Fibroblast of pulmonary artery (primary cell): ENCODE measurements around the gene SMIM44.

Source experiments
- DNase-seq: peaks from one replicate; pipeline ENCODE4 v3.0.0-alpha.2; 2010; ENCODE audit warnings: low read depth
- H3K4me3 ChIP-seq: replicated peaks from 2 replicates; pipeline ENCODE4 v1.5.1; 2011; ENCODE audit warnings: low read depth, mild to moderate bottlenecking, control low read depth, low read length, moderate library complexity
- CTCF ChIP-seq: IDR thresholded peaks from 2 replicates; pipeline ENCODE4 v1.5.1; 2011; ENCODE audit warnings: mild to moderate bottlenecking, control low read depth, low read length, inconsistent platforms; ENCODE audit errors: missing control alignments

The SMIM44 gene

GRCh38 chr19:3499738-3500428 lies 16.6 kb upstream of the SMIM44 start:
- peak overlapping the region; percentile 80 for H3K4me3 ChIP-seq
- DNase-seq, result no peak
- no peak for TF ChIP-seq CTCF

- H3K4me3 ChIP-seq, result no peak overlapping the region
- TF ChIP-seq CTCF, result no peak
- no peak for DNase-seq
Measured at GRCh38 chr19:3497757-3498520, 14.7 kb upstream of the SMIM44 start.

- no peak for TF ChIP-seq CTCF
- H3K4me3 ChIP-seq, result no peak overlapping the region
- no peak for DNase-seq
Measured at GRCh38 chr19:3496392-3497273, 13.4 kb upstream of the SMIM44 start.

GRCh38 chr19:3494559-3494958 lies 11.3 kb upstream of the SMIM44 start:
- H3K4me3 ChIP-seq, result no peak overlapping the region
- DNase-seq, result no peak
- TF ChIP-seq CTCF, result no peak

- no peak overlapping the region for H3K4me3 ChIP-seq
- DNase-seq, result no peak
- TF ChIP-seq CTCF, result no peak
Measured at GRCh38 chr19:3494051-3494450, 10.8 kb upstream of the SMIM44 start.

GRCh38 chr19:3493651-3494050 lies 10.4 kb upstream of the SMIM44 start:
- TF ChIP-seq CTCF, result no peak
- no peak overlapping the region for H3K4me3 ChIP-seq
- DNase-seq, result no peak
